NCI-H345 treated with DMSO at 0.1 percent for 48 hours (cell line): Measurements from ENCODE around the gene ASIC1.

Source experiments
- DNase-seq: peaks from one replicate; lab custom pipeline; 2025; ENCODE audit not compliant: unreplicated experiment; lab: John Stamatoyannopoulos, UW

The ASIC1 gene

GRCh38 chr12:50040657-50041056 is 16.7 kb upstream of the ASIC1 start:
- DNase-seq: no peak

GRCh38 chr12:50041062-50041860 is 16.1 kb upstream of the ASIC1 start:
- DNase-seq: no peak

- DNase-seq: no peak
Observed at GRCh38 chr12:50041962-50042361, 15.4 kb upstream of the ASIC1 start.

GRCh38 chr12:50042693-50043092 is 14.7 kb upstream of the ASIC1 start:
- DNase-seq: no peak

- no peak for DNase-seq
Observed at GRCh38 chr12:50043308-50043707, 14.1 kb upstream of the ASIC1 start.

- DNase-seq: no peak
Observed at GRCh38 chr12:50043854-50044253, 13.5 kb upstream of the ASIC1 start.

GRCh38 chr12:50047693-50048250 is 9.6 kb upstream of the ASIC1 start:
- DNase-seq: no peak

- no peak for DNase-seq
Observed at GRCh38 chr12:50049254-50050118, 7.9 kb upstream of the ASIC1 start.

- no peak for DNase-seq
Observed at GRCh38 chr12:50050119-50050385, 7.3 kb upstream of the ASIC1 start.

GRCh38 chr12:50050410-50051098 is 6.8 kb upstream of the ASIC1 start:
- DNase-seq: no peak

- no peak for DNase-seq
Observed at GRCh38 chr12:50051101-50051806, 6.1 kb upstream of the ASIC1 start.

GRCh38 chr12:50052544-50052943 is 4.9 kb upstream of the ASIC1 start:
- no peak for DNase-seq

GRCh38 chr12:50052964-50053363 is 4.4 kb upstream of the ASIC1 start:
- no peak for DNase-seq

GRCh38 chr12:50053583-50053982 is 3.8 kb upstream of the ASIC1 start:
- no peak for DNase-seq

- DNase-seq: no peak
Observed at GRCh38 chr12:50055831-50056638, 1.4 kb upstream of the ASIC1 start.

GRCh38 chr12:50056639-50056976 is 788 bp upstream of the ASIC1 start:
- DNase-seq: no peak

- no peak for DNase-seq
Observed at GRCh38 chr12:50057896-50058670, 687 bp downstream of the ASIC1 start.

GRCh38 chr12:50058743-50059312 is 1.4 kb downstream of the ASIC1 start:
- DNase-seq: no peak

- no peak for DNase-seq
Observed at GRCh38 chr12:50059440-50060119, 2.2 kb downstream of the ASIC1 start.
